Measurements from ENCODE around the gene INSL3. TPM values are rescaled to one million over a fixed set of nuclear protein-coding genes. Genes with fewer than 3 reads are reported as not detected.

Gene INSL3
- total RNA-seq, 5 donors from 2014 or later (not counting 1 experiment from before 2014, with no cell fraction given), result 4.3 to 8.9 (median 5.4) TPM

GRCh38 chr19:17859533-17860330 lies 38.4 kb upstream of the INSL3 start, which contains the start of gene RPL18A:
Gene RPL18A (plus strand): TSS chr19:17859910. CDS start chr19:17859957, 47 bp downstream.
- H3K4me1 Mint-ChIP-seq, result peaks cover 28 to 43% (median 32%) of the 10 kb centered on the region in 3 donors
- peaks cover 25% of the 10 kb centered on the region for H3K36me3 Mint-ChIP-seq
- DNase-seq, result peak; percentile 94 to 100 (median 99)
- WGBS (ENCODE audit: insufficient coverage), result under 1% methylated on average over 80 of the region's 80 CpGs
- peak within 1 kb of the TSS; percentile 48 for H3K27ac ChIP-seq (ENCODE audit: low read length)
- peak within 1 kb of the TSS; percentile 91 to 98 for H3K27ac Mint-ChIP-seq
- ChIA-PET CTCF (interaction anchor here (0.6 to 3.0 kb wide), 33 partner anchors 10 to 593 kb away, joined by 3 to 139 read pairs (median 5); partner anchors contain the start of genes CCDC124 (in 2 of the 2), ANO8 (in 1 of the 2), FCHO1 (in 1 of the 2) and JAK3 (in 1 of the 2)), POLR2A (interaction anchor here (0.6 to 1.3 kb wide), 11 partner anchors 10 to 1564 kb away, joined by 3 to 14 read pairs (median 6); partner anchors contain the start of genes CCDC124 (in 2 of the 2) and TMEM38A (in 1 of the 2))
- peak within 1 kb of the TSS; percentile 84 to 94 for H3K4me3 ChIP-seq (ENCODE audit: control insufficient read depth in 1 of 2, extremely low read depth in 1 of 2, low read length in 1 of 2)
- no peaks in the 10 kb centered on the region for H3K9me3 Mint-ChIP-seq
- peak within 1 kb of the TSS; percentile 88 to 100 (median 90) for H3K4me3 Mint-ChIP-seq
- H3K36me3 ChIP-seq (ENCODE audit: control insufficient read depth in 2 of 2, extremely low read depth in 1 of 2, insufficient read depth in 1 of 2, low read length in 1 of 2), result peaks cover 18 to 38% of the 10 kb centered on the region in 2 donors
- H3K27me3 ChIP-seq (replicated peaks in 1 of 2; ENCODE audit: control insufficient read depth in 2 of 2, extremely low read depth in 1 of 2, insufficient read depth in 2 of 2, low read length in 1 of 2), result no peaks in the 10 kb centered on the region
- no peaks in the 10 kb centered on the region for H3K27me3 Mint-ChIP-seq
- peak; percentile 93 to 96 (median 96) for ATAC-seq (replicated peaks in 1 of 4)
- no peaks in the 10 kb centered on the region for H3K9me3 ChIP-seq
- peaks cover 7 to 43% of the 10 kb centered on the region in 2 experiments for H3K4me1 ChIP-seq (ENCODE audit: control insufficient read depth in 1 of 2, extremely low read depth in 1 of 2, insufficient read depth in 2 of 2, low read length in 2 of 2)

GRCh38 chr19:17855280-17856152 lies 34.2 kb upstream of the INSL3 start:
- WGBS (ENCODE audit: insufficient coverage), result 16% methylated on average over 25 of the region's 29 CpGs
- Histone ChIP-seq H3K27me3 (replicated peaks in 1 of 2; ENCODE audit: control insufficient read depth in 2 of 2, extremely low read depth in 1 of 2, insufficient read depth in 2 of 2, low read length in 1 of 2) (no peaks in the 10 kb centered on the region), H3K4me1 (ENCODE audit: control insufficient read depth in 1 of 2, extremely low read depth in 1 of 2, insufficient read depth in 2 of 2, low read length in 2 of 2) (peaks cover 3 to 33% of the 10 kb centered on the region in 2 experiments), H3K27ac (ENCODE audit: low read length) (no peak overlapping the region), H3K9me3 (no peaks in the 10 kb centered on the region), H3K4me3 (ENCODE audit: control insufficient read depth in 1 of 2, extremely low read depth in 1 of 2, low read length in 1 of 2) (no peak overlapping the region), H3K36me3 (ENCODE audit: control insufficient read depth in 2 of 2, extremely low read depth in 1 of 2, insufficient read depth in 1 of 2, low read length in 1 of 2) (no peaks in the 10 kb centered on the region)
- Mint-ChIP-seq H3K4me1 (peaks cover 22 to 30% (median 29%) of the 10 kb centered on the region in 3 donors), H3K27ac (peak overlapping the region; percentile 43 to 72), H3K36me3 (peaks cover 3% of the 10 kb centered on the region), H3K9me3 (no peaks in the 10 kb centered on the region), H3K4me3 (no peak overlapping the region), H3K27me3 (no peaks in the 10 kb centered on the region)
- POLR2A ChIA-PET, result no interaction called here
- peak in 3 of 4 experiments; percentile 13 to 26 (median 24) for ATAC-seq (replicated peaks in 1 of 4)
- CTCF ChIA-PET, result interaction anchor here (0.5 to 1.7 kb wide), 6 partner anchors 10 to 1955 kb away, joined by 3 to 5 read pairs (median 4); partner anchors contain the start of gene CCDC124 (in 1 of the 2)
- DNase-seq, result peak; percentile 49 to 94 (median 85)

GRCh38 chr19:17854061-17854460 lies 32.7 kb upstream of the INSL3 start:
- ChIA-PET CTCF (interaction anchor here (0.6 to 1.7 kb wide), 4 partner anchors 12 to 647 kb away, joined by 4 to 10 read pairs (median 4); no protein-coding TSS in a partner anchor), POLR2A (no interaction called here)
- Mint-ChIP-seq H3K27ac (no peak overlapping the region), H3K4me1 (peaks cover 31 to 32% (median 32%) of the 10 kb centered on the region in 3 donors), H3K9me3 (no peaks in the 10 kb centered on the region), H3K27me3 (no peaks in the 10 kb centered on the region), H3K4me3 (no peak overlapping the region), H3K36me3 (no peaks in the 10 kb centered on the region)
- H3K27me3 ChIP-seq (replicated peaks in 1 of 2; ENCODE audit: control insufficient read depth in 2 of 2, extremely low read depth in 1 of 2, insufficient read depth in 2 of 2, low read length in 1 of 2), result no peaks in the 10 kb centered on the region
- H3K4me3 ChIP-seq (ENCODE audit: control insufficient read depth in 1 of 2, extremely low read depth in 1 of 2, low read length in 1 of 2), result no peak overlapping the region
- H3K36me3 ChIP-seq (ENCODE audit: control insufficient read depth in 2 of 2, extremely low read depth in 1 of 2, insufficient read depth in 1 of 2, low read length in 1 of 2), result no peaks in the 10 kb centered on the region
- WGBS (ENCODE audit: insufficient coverage), result 92% methylated on average over 3 of the region's 6 CpGs
- no peak for ATAC-seq (replicated peaks in 1 of 4)
- H3K4me1 ChIP-seq (ENCODE audit: control insufficient read depth in 1 of 2, extremely low read depth in 1 of 2, insufficient read depth in 2 of 2, low read length in 2 of 2), result peaks cover 9 to 38% of the 10 kb centered on the region in 2 experiments
- no peak for DNase-seq
- H3K9me3 ChIP-seq, result no peaks in the 10 kb centered on the region
- no peak overlapping the region for H3K27ac ChIP-seq (ENCODE audit: low read length)

- no peaks in the 10 kb centered on the region for H3K9me3 ChIP-seq
Measured at GRCh38 chr19:17848595-17849292, 27.4 kb upstream of the INSL3 start.

GRCh38 chr19:17847538-17848366 lies 26.4 kb upstream of the INSL3 start, which contains the start of gene JAK3:
Gene JAK3 (minus strand): TSS chr19:17847982. CDS start chr19:17844417, 3,565 bp downstream.
- ATAC-seq (replicated peaks in 1 of 4), result peak; percentile 82 to 90 (median 82)
- ChIA-PET CTCF (interaction anchor here (0.5 to 1.2 kb wide), 7 partner anchors 12 to 1620 kb away, joined by 3 to 11 read pairs (median 3); partner anchors contain the start of genes ARRDC2 (in 1 of the 2), B3GNT3 (in 1 of the 2), CCDC124 (in 1 of the 2) and RPL18A (in 1 of the 2)), POLR2A (interaction anchor here (0.6 to 0.7 kb wide), 2 partner anchors 76 to 153 kb away, joined by 6 read pairs; no protein-coding TSS in a partner anchor)
- WGBS (ENCODE audit: insufficient coverage), result under 1% methylated on average over 36 of the region's 40 CpGs
- peaks cover 27 to 85% of the 10 kb centered on the region in 2 experiments for H3K4me1 ChIP-seq (ENCODE audit: control insufficient read depth in 1 of 2, extremely low read depth in 1 of 2, insufficient read depth in 2 of 2, low read length in 2 of 2)
- H3K27me3 ChIP-seq (replicated peaks in 1 of 2; ENCODE audit: control insufficient read depth in 2 of 2, extremely low read depth in 1 of 2, insufficient read depth in 2 of 2, low read length in 1 of 2), result no peaks in the 10 kb centered on the region
- peaks cover 70 to 76% (median 75%) of the 10 kb centered on the region in 3 donors for H3K4me1 Mint-ChIP-seq
- H3K4me3 ChIP-seq (ENCODE audit: control insufficient read depth in 1 of 2, extremely low read depth in 1 of 2, low read length in 1 of 2), result peak within 1 kb of the TSS; percentile 68 to 73
- H3K27ac Mint-ChIP-seq, result peak within 1 kb of the TSS; percentile 92 to 99
- H3K36me3 ChIP-seq (ENCODE audit: control insufficient read depth in 2 of 2, extremely low read depth in 1 of 2, insufficient read depth in 1 of 2, low read length in 1 of 2), result peaks cover 13 to 21% of the 10 kb centered on the region in 2 donors
- peak; percentile 67 to 92 (median 87) for DNase-seq
- no peaks in the 10 kb centered on the region for H3K9me3 Mint-ChIP-seq
- no peaks in the 10 kb centered on the region for H3K27me3 Mint-ChIP-seq
- no peaks in the 10 kb centered on the region for H3K9me3 ChIP-seq
- peak within 1 kb of the TSS; percentile 83 to 93 (median 93) for H3K4me3 Mint-ChIP-seq
- H3K27ac ChIP-seq (ENCODE audit: low read length), result peak within 1 kb of the TSS; percentile 95
- H3K36me3 Mint-ChIP-seq, result peaks cover 8% of the 10 kb centered on the region

More at GRCh38 chr19:17848595-17849292, 27.4 kb upstream of the INSL3 start:
- WGBS (ENCODE audit: insufficient coverage), result 93% methylated on average over 10 of the region's 14 CpGs
- no peaks in the 10 kb centered on the region for H3K27me3 ChIP-seq (replicated peaks in 1 of 2; ENCODE audit: control insufficient read depth in 2 of 2, extremely low read depth in 1 of 2, insufficient read depth in 2 of 2, low read length in 1 of 2)
- H3K27ac Mint-ChIP-seq, result peak overlapping the region; percentile 92 to 99
- ATAC-seq (replicated peaks in 1 of 4) (no peak), DNase-seq (no peak)
- no peak overlapping the region for H3K4me3 ChIP-seq (ENCODE audit: control insufficient read depth in 1 of 2, extremely low read depth in 1 of 2, low read length in 1 of 2)
- H3K4me1 ChIP-seq (ENCODE audit: control insufficient read depth in 1 of 2, extremely low read depth in 1 of 2, insufficient read depth in 2 of 2, low read length in 2 of 2), result peaks cover 27 to 75% of the 10 kb centered on the region in 2 experiments
- peak overlapping the region; percentile 83 to 93 (median 93) for H3K4me3 Mint-ChIP-seq
- ChIA-PET POLR2A (interaction anchor here (0.6 kb wide), 2 partner anchors 13 to 55 kb away, joined by 6 to 9 read pairs; no protein-coding TSS in a partner anchor), CTCF (interaction anchor here in 1 of 2 donors (0.7 to 3.1 kb wide), 2 partner anchors 11 to 353 kb away, joined by 3 to 41 read pairs; partner anchors contain the start of gene RPL18A)
- H3K36me3 Mint-ChIP-seq, result peaks cover 3% of the 10 kb centered on the region
- peak overlapping the region; percentile 95 for H3K27ac ChIP-seq (ENCODE audit: low read length)
- H3K9me3 Mint-ChIP-seq, result no peaks in the 10 kb centered on the region
- H3K36me3 ChIP-seq (ENCODE audit: control insufficient read depth in 2 of 2, extremely low read depth in 1 of 2, insufficient read depth in 1 of 2, low read length in 1 of 2), result peaks cover 6 to 11% of the 10 kb centered on the region in 2 donors
- H3K27me3 Mint-ChIP-seq, result no peaks in the 10 kb centered on the region
- peaks cover 64 to 70% (median 69%) of the 10 kb centered on the region in 3 donors for H3K4me1 Mint-ChIP-seq
